HEK293 (cell line): Measurements from ENCODE around the gene DUSP12.
A peak's percentile ranks its signal among the peaks of the same experiment; 100 is the strongest.

Experiments
- BCL11A ChIP-seq: fragments of 450-650 bp; formaldehyde crosslinking; IDR thresholded peaks from 2 replicates; pipeline ENCODE4 v1.5.1; 2016; ENCODE audit warnings: low read depth, missing biosample characterization, missing genetic modification characterization
- GLI4 ChIP-seq: fragments of 450-650 bp; formaldehyde crosslinking; IDR thresholded peaks from 2 replicates; pipeline ENCODE4 v1.5.1; 2016; ENCODE audit warnings: missing biosample characterization, missing genetic modification characterization
- KLF8 ChIP-seq: fragments of 450-650 bp; formaldehyde crosslinking; IDR thresholded peaks from 2 replicates; pipeline ENCODE4 v1.5.1; 2016; ENCODE audit warnings: missing biosample characterization, missing genetic modification characterization
- MZF1 ChIP-seq: fragments of 450-650 bp; formaldehyde crosslinking; IDR thresholded peaks from 2 replicates; pipeline ENCODE4 v1.5.1; 2017; ENCODE audit warnings: missing biosample characterization, missing genetic modification characterization, borderline replicate concordance
- SCRT1 ChIP-seq: fragments of 450-650 bp; formaldehyde crosslinking; IDR thresholded peaks from 2 replicates; pipeline ENCODE4 v1.5.1; 2016; ENCODE audit warnings: missing biosample characterization, missing genetic modification characterization, borderline replicate concordance
- TRIM28 ChIP-seq: IDR thresholded peaks from 2 replicates; pipeline ENCODE4 v1.6.1; 2011; ENCODE audit warnings: low read length, control low read depth, borderline replicate concordance
- YY1 ChIP-seq: fragments of 450-650 bp; formaldehyde crosslinking; IDR thresholded peaks from 2 replicates; pipeline ENCODE4 v1.5.1; 2018; ENCODE audit warnings: missing biosample characterization, missing genetic modification characterization
- ZBTB7A ChIP-seq: fragments of 450-650 bp; formaldehyde crosslinking; IDR thresholded peaks from 2 replicates; pipeline ENCODE4 v1.5.1; 2016; ENCODE audit warnings: low read depth, missing biosample characterization, missing genetic modification characterization
- ZEB2 ChIP-seq: fragments of 450-650 bp; formaldehyde crosslinking; IDR thresholded peaks from 2 replicates; pipeline ENCODE4 v1.5.1; 2016; ENCODE audit warnings: missing biosample characterization, missing genetic modification characterization
- ZFP41 ChIP-seq: fragments of 450-650 bp; formaldehyde crosslinking; IDR thresholded peaks from 2 replicates; pipeline ENCODE4 v1.5.1; 2016; ENCODE audit warnings: missing biosample characterization, missing genetic modification characterization, borderline replicate concordance
- ZNF155 ChIP-seq: fragments of 450-650 bp; formaldehyde crosslinking; IDR thresholded peaks from 2 replicates; pipeline ENCODE4 v1.5.1; 2016; ENCODE audit warnings: missing biosample characterization, missing genetic modification characterization
- ZNF184 ChIP-seq: fragments of 450-650 bp; IDR thresholded peaks from 2 replicates; pipeline ENCODE4 v1.5.1; 2018; ENCODE audit warnings: missing biosample characterization, mild to moderate bottlenecking, missing genetic modification characterization
- ZNF24 ChIP-seq: fragments of 450-650 bp; formaldehyde crosslinking; IDR thresholded peaks from 2 replicates; pipeline ENCODE4 v1.5.1; 2016; ENCODE audit warnings: missing biosample characterization, missing genetic modification characterization
- ZNF501 ChIP-seq: fragments of 450-650 bp; formaldehyde crosslinking; IDR thresholded peaks from 2 replicates; pipeline ENCODE4 v1.5.1; 2016; ENCODE audit warnings: missing biosample characterization, missing genetic modification characterization
- ZNF530 ChIP-seq: fragments of 450-650 bp; formaldehyde crosslinking; IDR thresholded peaks from 2 replicates; pipeline ENCODE4 v1.5.1; 2016; ENCODE audit warnings: low read depth, missing biosample characterization, missing genetic modification characterization
- ZNF561 ChIP-seq: fragments of 450-650 bp; IDR thresholded peaks from 2 replicates; pipeline ENCODE4 v1.5.1; 2018; ENCODE audit warnings: missing biosample characterization, missing genetic modification characterization, borderline replicate concordance
- ZNF660 ChIP-seq: fragments of 450-650 bp; IDR thresholded peaks from 2 replicates; pipeline ENCODE4 v1.5.1; 2018; ENCODE audit warnings: missing biosample characterization, mild to moderate bottlenecking, missing genetic modification characterization
- ZNF76 ChIP-seq: fragments of 450-650 bp; formaldehyde crosslinking; IDR thresholded peaks from 2 replicates; pipeline ENCODE4; 2016; ENCODE audit warnings: low read depth, missing biosample characterization, missing genetic modification characterization, borderline replicate concordance
- ZXDB ChIP-seq: fragments of 450-650 bp; formaldehyde crosslinking; IDR thresholded peaks from 2 replicates; pipeline ENCODE4 v1.5.1; 2016; ENCODE audit warnings: missing biosample characterization, missing genetic modification characterization
- TF ChIP-seq, protein P1 (sequence below): fragments of 450-650 bp; formaldehyde crosslinking; IDR thresholded peaks from 2 replicates; pipeline ENCODE4 v1.5.1; 2016; ENCODE audit warnings: missing biosample characterization, missing genetic modification characterization
- TF ChIP-seq, protein P2 (sequence below): fragments of 450-650 bp; formaldehyde crosslinking; conservative IDR thresholded peaks from 2 replicates; pipeline ENCODE4 v1.5.1; 2016; ENCODE audit warnings: low read depth, missing biosample characterization, missing genetic modification characterization
- TF ChIP-seq, protein P3 (sequence below): fragments of 450-650 bp; formaldehyde crosslinking; IDR thresholded peaks from 2 replicates; pipeline ENCODE4 v1.5.1; 2016; ENCODE audit warnings: missing biosample characterization, missing genetic modification characterization
- TF ChIP-seq, protein P4 (sequence below): fragments of 450-650 bp; formaldehyde crosslinking; IDR thresholded peaks from 2 replicates; pipeline ENCODE4 v1.5.1; 2016; ENCODE audit warnings: missing biosample characterization, missing genetic modification characterization
- TF ChIP-seq, protein P5 (sequence below): fragments of 450-650 bp; formaldehyde crosslinking; IDR thresholded peaks from 2 replicates; pipeline ENCODE4 v1.5.1; 2017; ENCODE audit warnings: missing biosample characterization, mild to moderate bottlenecking, missing genetic modification characterization, moderate library complexity

DUSP12 gene

DNA sequence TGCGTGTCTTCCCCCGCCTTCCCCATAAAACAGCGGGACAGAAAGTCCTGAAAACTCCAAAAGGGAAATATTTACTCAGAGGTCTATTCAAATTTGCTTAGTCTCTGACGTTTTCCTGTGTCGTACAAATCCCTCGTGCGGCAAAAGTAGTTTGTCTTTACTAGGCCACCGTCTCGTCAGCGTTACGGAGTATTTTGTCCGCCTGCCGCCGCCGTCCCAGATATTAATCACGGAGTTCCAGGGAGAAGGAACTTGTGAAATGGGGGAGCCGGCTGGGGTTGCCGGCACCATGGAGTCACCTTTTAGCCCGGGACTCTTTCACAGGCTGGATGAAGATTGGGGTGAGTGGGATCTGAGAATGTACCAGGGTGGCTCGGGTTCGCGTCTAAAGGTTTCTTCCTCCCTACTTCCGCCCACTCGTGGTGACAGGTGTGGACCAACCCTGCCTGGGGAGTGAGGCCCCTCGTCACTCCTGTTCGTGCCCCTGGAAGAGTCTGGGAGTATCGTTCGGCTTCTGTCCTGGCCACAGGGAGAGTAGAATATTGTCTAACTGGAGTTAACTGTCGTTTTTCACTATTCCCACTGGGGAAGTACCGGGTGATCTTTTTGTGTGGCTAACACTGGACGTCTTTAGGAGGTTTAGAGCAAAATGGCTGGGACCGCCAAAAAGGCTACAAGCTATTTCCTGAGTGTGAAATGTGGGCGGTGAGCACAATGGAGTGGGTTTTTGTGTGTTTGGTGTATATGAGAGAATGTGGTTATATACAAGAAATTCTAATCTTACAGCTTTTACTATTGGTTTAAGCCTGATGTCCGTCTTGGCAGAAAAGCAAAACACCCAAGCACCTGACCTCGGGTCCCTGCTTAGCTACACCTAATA, 16.8 kb downstream of the DUSP12 start, which contains the start of gene ATF6 (continued):
- TF ChIP-seq, protein P1, sequence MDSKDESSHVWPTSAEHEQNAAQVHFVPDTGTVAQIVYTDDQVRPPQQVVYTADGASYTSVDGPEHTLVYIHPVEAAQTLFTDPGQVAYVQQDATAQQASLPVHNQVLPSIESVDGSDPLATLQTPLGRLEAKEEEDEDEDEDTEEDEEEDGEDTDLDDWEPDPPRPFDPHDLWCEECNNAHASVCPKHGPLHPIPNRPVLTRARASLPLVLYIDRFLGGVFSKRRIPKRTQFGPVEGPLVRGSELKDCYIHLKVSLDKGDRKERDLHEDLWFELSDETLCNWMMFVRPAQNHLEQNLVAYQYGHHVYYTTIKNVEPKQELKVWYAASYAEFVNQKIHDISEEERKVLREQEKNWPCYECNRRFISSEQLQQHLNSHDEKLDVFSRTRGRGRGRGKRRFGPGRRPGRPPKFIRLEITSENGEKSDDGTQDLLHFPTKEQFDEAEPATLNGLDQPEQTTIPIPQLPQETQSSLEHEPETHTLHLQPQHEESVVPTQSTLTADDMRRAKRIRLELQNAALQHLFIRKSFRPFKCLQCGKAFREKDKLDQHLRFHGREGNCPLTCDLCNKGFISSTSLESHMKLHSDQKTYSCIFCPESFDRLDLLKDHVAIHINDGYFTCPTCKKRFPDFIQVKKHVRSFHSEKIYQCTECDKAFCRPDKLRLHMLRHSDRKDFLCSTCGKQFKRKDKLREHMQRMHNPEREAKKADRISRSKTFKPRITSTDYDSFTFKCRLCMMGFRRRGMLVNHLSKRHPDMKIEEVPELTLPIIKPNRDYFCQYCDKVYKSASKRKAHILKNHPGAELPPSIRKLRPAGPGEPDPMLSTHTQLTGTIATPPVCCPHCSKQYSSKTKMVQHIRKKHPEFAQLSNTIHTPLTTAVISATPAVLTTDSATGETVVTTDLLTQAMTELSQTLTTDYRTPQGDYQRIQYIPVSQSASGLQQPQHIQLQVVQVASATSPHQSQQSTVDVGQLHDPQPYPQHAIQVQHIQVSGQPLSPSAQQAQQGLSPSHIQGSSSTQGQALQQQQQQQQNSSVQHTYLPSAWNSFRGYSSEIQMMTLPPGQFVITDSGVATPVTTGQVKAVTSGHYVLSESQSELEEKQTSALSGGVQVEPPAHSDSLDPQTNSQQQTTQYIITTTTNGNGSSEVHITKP, result peak; percentile 97
- TF ChIP-seq ZNF76 (tag by site-specific recombination) (0 out of 2 replicates have a peak, but pooled peaks have one; percentile 20), ZNF660 (tag by site-specific recombination) (peak; percentile 95), ZNF501 (peak; percentile 81), BCL11A (tag by site-specific recombination) (no peak), YY1 (tag by site-specific recombination) (peak; percentile 69; the same call in 1 of the 2 replicates), ZNF530 (tag by site-specific recombination) (no peak), KLF8 (tag by site-specific recombination) (peak; percentile 64), ZFP41 (tag by site-specific recombination) (no peak), ZBTB7A (tag by site-specific recombination) (0 out of 2 replicates have a peak, but pooled peaks have one; percentile 25), SCRT1 (tag by site-specific recombination) (0 out of 2 replicates have a peak, but pooled peaks have one; percentile 11), GLI4 (tag by site-specific recombination) (no peak), TRIM28 (peak; percentile 92), ZNF561 (peak; percentile 60), ZNF184 (tag by site-specific recombination) (0 out of 2 replicates have a peak, but pooled peaks have one; percentile 61), ZNF155 (tag by site-specific recombination) (0 out of 2 replicates have a peak, but pooled peaks have one; percentile 50), ZXDB (tag by site-specific recombination) (peak; percentile 91), ZNF24 (tag by site-specific recombination) (peak; percentile 80), MZF1 (tag by site-specific recombination) (0 out of 2 replicates have a peak, but pooled peaks have one; percentile 8), ZEB2 (peak; percentile 52)
- TF ChIP-seq, protein P2, sequence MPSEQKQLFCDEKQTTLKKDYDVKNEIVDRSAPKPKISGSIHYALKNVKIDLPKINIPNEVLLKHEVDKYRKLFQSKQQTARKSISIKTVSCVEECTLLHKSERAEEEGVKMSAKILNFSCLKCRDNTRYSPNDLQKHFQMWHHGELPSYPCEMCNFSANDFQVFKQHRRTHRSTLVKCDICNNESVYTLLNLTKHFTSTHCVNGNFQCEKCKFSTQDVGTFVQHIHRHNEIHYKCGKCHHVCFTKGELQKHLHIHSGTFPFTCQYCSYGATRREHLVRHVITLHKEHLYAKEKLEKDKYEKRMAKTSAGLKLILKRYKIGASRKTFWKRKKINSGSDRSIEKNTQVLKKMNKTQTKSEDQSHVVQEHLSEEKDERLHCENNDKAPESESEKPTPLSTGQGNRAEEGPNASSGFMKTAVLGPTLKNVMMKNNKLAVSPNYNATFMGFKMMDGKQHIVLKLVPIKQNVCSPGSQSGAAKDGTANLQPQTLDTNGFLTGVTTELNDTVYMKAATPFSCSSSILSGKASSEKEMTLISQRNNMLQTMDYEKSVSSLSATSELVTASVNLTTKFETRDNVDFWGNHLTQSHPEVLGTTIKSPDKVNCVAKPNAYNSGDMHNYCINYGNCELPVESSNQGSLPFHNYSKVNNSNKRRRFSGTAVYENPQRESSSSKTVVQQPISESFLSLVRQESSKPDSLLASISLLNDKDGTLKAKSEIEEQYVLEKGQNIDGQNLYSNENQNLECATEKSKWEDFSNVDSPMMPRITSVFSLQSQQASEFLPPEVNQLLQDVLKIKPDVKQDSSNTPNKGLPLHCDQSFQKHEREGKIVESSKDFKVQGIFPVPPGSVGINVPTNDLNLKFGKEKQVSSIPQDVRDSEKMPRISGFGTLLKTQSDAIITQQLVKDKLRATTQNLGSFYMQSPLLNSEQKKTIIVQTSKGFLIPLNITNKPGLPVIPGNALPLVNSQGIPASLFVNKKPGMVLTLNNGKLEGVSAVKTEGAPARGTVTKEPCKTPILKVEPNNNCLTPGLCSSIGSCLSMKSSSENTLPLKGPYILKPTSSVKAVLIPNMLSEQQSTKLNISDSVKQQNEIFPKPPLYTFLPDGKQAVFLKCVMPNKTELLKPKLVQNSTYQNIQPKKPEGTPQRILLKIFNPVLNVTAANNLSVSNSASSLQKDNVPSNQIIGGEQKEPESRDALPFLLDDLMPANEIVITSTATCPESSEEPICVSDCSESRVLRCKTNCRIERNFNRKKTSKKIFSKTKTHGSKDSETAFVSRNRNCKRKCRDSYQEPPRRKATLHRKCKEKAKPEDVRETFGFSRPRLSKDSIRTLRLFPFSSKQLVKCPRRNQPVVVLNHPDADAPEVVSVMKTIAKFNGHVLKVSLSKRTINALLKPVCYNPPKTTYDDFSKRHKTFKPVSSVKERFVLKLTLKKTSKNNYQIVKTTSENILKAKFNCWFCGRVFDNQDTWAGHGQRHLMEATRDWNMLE (tag by site-specific recombination), result peak; percentile 55
- TF ChIP-seq, protein P3, sequence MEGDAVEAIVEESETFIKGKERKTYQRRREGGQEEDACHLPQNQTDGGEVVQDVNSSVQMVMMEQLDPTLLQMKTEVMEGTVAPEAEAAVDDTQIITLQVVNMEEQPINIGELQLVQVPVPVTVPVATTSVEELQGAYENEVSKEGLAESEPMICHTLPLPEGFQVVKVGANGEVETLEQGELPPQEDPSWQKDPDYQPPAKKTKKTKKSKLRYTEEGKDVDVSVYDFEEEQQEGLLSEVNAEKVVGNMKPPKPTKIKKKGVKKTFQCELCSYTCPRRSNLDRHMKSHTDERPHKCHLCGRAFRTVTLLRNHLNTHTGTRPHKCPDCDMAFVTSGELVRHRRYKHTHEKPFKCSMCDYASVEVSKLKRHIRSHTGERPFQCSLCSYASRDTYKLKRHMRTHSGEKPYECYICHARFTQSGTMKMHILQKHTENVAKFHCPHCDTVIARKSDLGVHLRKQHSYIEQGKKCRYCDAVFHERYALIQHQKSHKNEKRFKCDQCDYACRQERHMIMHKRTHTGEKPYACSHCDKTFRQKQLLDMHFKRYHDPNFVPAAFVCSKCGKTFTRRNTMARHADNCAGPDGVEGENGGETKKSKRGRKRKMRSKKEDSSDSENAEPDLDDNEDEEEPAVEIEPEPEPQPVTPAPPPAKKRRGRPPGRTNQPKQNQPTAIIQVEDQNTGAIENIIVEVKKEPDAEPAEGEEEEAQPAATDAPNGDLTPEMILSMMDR, result peak; percentile 16; the same call in 1 of the 2 replicates
- TF ChIP-seq, protein P4, sequence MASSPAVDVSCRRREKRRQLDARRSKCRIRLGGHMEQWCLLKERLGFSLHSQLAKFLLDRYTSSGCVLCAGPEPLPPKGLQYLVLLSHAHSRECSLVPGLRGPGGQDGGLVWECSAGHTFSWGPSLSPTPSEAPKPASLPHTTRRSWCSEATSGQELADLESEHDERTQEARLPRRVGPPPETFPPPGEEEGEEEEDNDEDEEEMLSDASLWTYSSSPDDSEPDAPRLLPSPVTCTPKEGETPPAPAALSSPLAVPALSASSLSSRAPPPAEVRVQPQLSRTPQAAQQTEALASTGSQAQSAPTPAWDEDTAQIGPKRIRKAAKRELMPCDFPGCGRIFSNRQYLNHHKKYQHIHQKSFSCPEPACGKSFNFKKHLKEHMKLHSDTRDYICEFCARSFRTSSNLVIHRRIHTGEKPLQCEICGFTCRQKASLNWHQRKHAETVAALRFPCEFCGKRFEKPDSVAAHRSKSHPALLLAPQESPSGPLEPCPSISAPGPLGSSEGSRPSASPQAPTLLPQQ (tag by site-specific recombination), result peak; percentile 89
- TF ChIP-seq, protein P5, sequence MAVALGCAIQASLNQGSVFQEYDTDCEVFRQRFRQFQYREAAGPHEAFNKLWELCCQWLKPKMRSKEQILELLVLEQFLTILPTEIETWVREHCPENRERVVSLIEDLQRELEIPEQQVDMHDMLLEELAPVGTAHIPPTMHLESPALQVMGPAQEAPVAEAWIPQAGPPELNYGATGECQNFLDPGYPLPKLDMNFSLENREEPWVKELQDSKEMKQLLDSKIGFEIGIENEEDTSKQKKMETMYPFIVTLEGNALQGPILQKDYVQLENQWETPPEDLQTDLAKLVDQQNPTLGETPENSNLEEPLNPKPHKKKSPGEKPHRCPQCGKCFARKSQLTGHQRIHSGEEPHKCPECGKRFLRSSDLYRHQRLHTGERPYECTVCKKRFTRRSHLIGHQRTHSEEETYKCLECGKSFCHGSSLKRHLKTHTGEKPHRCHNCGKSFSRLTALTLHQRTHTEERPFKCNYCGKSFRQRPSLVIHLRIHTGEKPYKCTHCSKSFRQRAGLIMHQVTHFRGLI (tag by site-specific recombination), result peak; percentile 30; the same call in 1 of the 2 replicates
